HEK293T (cell line): ENCODE measurements around the gene TSEN15.

Experiments
- CTCF ChIA-PET: fragments of 350-600 bp; formaldehyde crosslinking; extraction: SDS; loops from one replicate; lab custom pipeline; 2021; ENCODE audit warnings: antibody characterized with exemption, inconsistent platforms; lab: Yijun Ruan, JAX
- POLR2A ChIA-PET: fragments of 350-600 bp; formaldehyde crosslinking; extraction: SDS; loops from one replicate; lab custom pipeline; 2020; ENCODE audit warnings: antibody characterized with exemption, inconsistent platforms; lab: Yijun Ruan, JAX
- DNase-seq: peaks from one replicate; pipeline ENCODE4 v3.0.0; 2012; ENCODE audit warnings: mixed read lengths; ENCODE audit errors: extremely low spot score
- ARNT ChIP-seq: fragments of 450-650 bp; IDR thresholded peaks from 2 replicates; pipeline ENCODE4 v1.6.1; 2017; ENCODE audit warnings: mild to moderate bottlenecking
- BHLHE40 ChIP-seq: fragments of 450-650 bp; IDR thresholded peaks from 2 replicates; pipeline ENCODE4 v1.6.1; 2016; ENCODE audit warnings: mild to moderate bottlenecking, moderate library complexity, borderline replicate concordance
- CTBP1 ChIP-seq: fragments of 450-650 bp; IDR thresholded peaks from 2 replicates; pipeline ENCODE4 v1.6.1; 2016; ENCODE audit warnings: borderline replicate concordance
- ELF4 ChIP-seq: fragments of 450-650 bp; IDR thresholded peaks from 2 replicates; pipeline ENCODE4 v1.6.1; 2017; ENCODE audit warnings: antibody characterized with exemption
- FOXA1 ChIP-seq: fragments of 450-650 bp; IDR thresholded peaks from 2 replicates; pipeline ENCODE4 v1.6.1; 2016; ENCODE audit warnings: mild to moderate bottlenecking
- FOXK2 ChIP-seq: fragments of 450-650 bp; IDR thresholded peaks from 2 replicates; pipeline ENCODE4 v1.6.1; 2016; ENCODE audit warnings: mild to moderate bottlenecking
- FOXM1 ChIP-seq: fragments of 450-650 bp; IDR thresholded peaks from 2 replicates; pipeline ENCODE4 v1.6.1; 2017; ENCODE audit warnings: mild to moderate bottlenecking, borderline replicate concordance
- HDGF ChIP-seq: fragments of 450-650 bp; IDR thresholded peaks from 2 replicates; pipeline ENCODE4 v1.6.1; 2017; ENCODE audit warnings: antibody characterized with exemption, borderline replicate concordance
- L3MBTL2 ChIP-seq: fragments of 450-650 bp; conservative IDR thresholded peaks from 2 replicates; pipeline ENCODE4 v1.6.1; 2016; ENCODE audit warnings: mild to moderate bottlenecking
- LEF1 ChIP-seq: fragments of 450-650 bp; IDR thresholded peaks from 2 replicates; pipeline ENCODE4 v1.6.1; 2017; ENCODE audit warnings: mild to moderate bottlenecking, borderline replicate concordance
- NFRKB ChIP-seq: fragments of 450-650 bp; IDR thresholded peaks from 2 replicates; pipeline ENCODE4 v1.6.1; 2016; ENCODE audit warnings: mild to moderate bottlenecking, moderate library complexity
- SP1 ChIP-seq: fragments of 450-650 bp; IDR thresholded peaks from 2 replicates; pipeline ENCODE4 v1.6.1; 2017
- SUZ12 ChIP-seq: fragments of 450-650 bp; IDR thresholded peaks from 2 replicates; pipeline ENCODE4 v1.6.1; 2016; ENCODE audit warnings: mild to moderate bottlenecking
- TARDBP ChIP-seq: fragments of 450-650 bp; IDR thresholded peaks from 2 replicates; pipeline ENCODE4 v1.6.1; 2016
- ZNF384 ChIP-seq: fragments of 450-650 bp; IDR thresholded peaks from 2 replicates; pipeline ENCODE4 v1.6.1; 2016
- TF ChIP-seq, protein P1 (sequence below): fragments of 450-650 bp; IDR thresholded peaks from 2 replicates; pipeline ENCODE4 v1.6.1; 2016

The TSEN15 gene

DNA sequence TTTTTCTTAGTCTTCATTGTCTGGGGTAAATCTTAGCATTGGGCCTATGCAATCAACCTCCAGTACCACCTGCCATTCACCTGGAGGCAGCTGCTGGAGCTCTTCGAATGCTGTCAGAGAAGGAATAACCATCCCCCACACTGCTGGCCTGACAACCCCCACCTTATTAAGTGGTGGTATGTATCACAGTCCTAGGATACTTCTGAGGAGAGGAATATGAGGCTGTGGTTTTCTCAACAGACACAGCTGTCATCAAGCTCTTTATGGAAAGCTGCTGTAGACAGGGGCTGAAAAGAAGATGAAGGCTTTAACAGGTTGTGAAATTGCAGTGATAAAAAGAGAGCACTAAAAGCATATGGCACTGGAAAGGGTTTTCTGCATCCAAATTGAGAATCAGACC, 61.7 kb downstream of the TSEN15 start:
- TF ChIP-seq TARDBP (no peak), ZNF384 (no peak), BHLHE40 (no peak), ELF4 (no peak), HDGF (no peak), SUZ12 (no peak), FOXA1 (no peak), L3MBTL2 (no peak), CTBP1 (no peak), SP1 (no peak), FOXM1 (no peak), ARNT (no peak), NFRKB (no peak), FOXK2 (no peak), LEF1 (no peak)
- TF ChIP-seq, protein P1, sequence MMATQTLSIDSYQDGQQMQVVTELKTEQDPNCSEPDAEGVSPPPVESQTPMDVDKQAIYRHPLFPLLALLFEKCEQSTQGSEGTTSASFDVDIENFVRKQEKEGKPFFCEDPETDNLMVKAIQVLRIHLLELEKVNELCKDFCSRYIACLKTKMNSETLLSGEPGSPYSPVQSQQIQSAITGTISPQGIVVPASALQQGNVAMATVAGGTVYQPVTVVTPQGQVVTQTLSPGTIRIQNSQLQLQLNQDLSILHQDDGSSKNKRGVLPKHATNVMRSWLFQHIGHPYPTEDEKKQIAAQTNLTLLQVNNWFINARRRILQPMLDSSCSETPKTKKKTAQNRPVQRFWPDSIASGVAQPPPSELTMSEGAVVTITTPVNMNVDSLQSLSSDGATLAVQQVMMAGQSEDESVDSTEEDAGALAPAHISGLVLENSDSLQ, result no peak
- POLR2A ChIA-PET, result no interaction called here
- no peak for DNase-seq
- CTCF ChIA-PET, result interaction anchor here (0.9 kb wide), 1 partner anchor 18 kb away, joined by 3 read pairs; no protein-coding TSS in a partner anchor

DNA sequence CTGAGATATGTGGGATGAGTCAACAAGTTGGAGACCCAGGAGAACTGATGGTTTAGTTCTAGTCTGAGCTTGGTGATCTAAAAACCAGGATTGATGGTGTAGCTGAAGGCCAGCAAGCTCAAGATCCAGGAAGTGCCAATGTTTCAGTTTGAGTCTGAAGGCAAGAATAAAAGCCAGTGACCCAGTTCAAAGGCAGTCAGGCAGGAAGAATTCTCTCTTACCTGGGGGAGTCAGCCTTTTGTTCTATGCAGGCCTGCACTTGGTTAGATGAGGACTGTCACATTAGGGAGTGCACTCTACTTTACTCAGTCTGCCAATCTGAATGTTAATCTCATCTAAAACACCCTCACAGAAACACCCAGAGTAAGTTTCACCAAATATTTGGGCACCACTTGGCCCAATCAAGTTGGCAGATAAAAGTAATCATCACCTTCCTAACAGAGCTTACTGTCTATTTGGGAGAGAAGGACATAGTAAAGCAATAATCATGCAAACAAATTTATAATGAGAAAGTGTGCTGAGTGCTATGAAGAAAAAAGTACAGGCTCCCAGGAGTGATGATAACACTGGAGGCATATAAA, 63.4 kb downstream of the TSEN15 start:
- POLR2A ChIA-PET, result no interaction called here
- no peak for DNase-seq
- CTCF ChIA-PET, result no interaction called here
- TF ChIP-seq, protein P1, result no peak
- TF ChIP-seq TARDBP (no peak), BHLHE40 (no peak), ELF4 (no peak), CTBP1 (no peak), FOXA1 (no peak), NFRKB (no peak), SP1 (no peak), L3MBTL2 (no peak), SUZ12 (no peak), ARNT (no peak), ZNF384 (no peak), FOXK2 (no peak), HDGF (no peak), FOXM1 (no peak), LEF1 (no peak)

DNA sequence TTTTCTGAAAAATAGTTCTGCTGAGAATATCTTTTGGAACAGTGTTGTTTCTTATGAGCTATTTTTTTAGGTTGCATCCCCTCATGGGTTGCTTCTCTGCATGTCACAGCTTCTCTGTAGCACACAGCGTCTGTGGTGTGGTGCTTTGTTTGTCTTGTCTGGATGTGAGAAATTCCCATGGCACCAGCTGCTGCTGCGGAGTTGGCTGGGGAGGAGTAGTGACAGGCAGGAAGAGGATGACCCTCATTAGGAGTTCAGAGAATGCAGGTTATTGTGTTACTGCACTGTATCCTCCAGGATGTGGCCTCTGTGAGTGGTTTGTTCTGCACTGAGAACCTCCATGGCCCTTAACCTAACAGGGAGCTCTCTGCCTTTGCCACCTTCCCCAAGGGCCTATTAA, 64.8 kb downstream of the TSEN15 start:
- CTCF ChIA-PET, result interaction anchor here (0.6 kb wide), 1 partner anchor 1302 kb away, joined by 3 read pairs; no protein-coding TSS in a partner anchor
- no peak for DNase-seq
- POLR2A ChIA-PET, result no interaction called here
- no peak for TF ChIP-seq ZNF384
- no peak for TF ChIP-seq NFRKB
- TF ChIP-seq, protein P1, result no peak

DNA sequence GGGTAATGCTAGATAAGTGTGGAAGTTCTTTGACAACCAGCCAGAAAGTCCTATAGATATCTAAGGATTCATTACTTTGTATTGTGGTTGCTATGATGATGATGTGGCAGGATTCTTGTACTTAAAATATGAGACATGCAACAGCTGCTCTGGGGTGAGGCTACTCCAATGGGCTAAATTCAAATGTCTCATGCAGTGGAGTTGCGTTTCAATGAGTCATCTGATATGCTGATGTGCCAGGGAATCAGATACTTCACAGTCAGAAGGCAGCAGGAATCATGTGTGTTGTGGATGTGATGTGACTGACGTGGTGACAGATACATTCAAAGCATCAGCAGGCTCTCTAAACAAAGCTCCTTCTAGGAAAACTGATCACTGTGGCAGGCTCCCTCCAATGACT, 66.5 kb downstream of the TSEN15 start:
- TF ChIP-seq HDGF, result no peak
- no peak for TF ChIP-seq NFRKB
- no peak for TF ChIP-seq ELF4
- TF ChIP-seq FOXA1, result no peak
- no peak for TF ChIP-seq TARDBP
- TF ChIP-seq BHLHE40, result no peak
- TF ChIP-seq FOXK2, result no peak
- no peak for DNase-seq
- CTCF ChIA-PET, result no interaction called here
- POLR2A ChIA-PET, result no interaction called here
